ENCODE measurements around the gene URI1.

- TF ChIP-seq, protein P1, sequence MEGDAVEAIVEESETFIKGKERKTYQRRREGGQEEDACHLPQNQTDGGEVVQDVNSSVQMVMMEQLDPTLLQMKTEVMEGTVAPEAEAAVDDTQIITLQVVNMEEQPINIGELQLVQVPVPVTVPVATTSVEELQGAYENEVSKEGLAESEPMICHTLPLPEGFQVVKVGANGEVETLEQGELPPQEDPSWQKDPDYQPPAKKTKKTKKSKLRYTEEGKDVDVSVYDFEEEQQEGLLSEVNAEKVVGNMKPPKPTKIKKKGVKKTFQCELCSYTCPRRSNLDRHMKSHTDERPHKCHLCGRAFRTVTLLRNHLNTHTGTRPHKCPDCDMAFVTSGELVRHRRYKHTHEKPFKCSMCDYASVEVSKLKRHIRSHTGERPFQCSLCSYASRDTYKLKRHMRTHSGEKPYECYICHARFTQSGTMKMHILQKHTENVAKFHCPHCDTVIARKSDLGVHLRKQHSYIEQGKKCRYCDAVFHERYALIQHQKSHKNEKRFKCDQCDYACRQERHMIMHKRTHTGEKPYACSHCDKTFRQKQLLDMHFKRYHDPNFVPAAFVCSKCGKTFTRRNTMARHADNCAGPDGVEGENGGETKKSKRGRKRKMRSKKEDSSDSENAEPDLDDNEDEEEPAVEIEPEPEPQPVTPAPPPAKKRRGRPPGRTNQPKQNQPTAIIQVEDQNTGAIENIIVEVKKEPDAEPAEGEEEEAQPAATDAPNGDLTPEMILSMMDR (IDR thresholded peaks at IDR 0.05) = no peak
- TF ChIP-seq EP300 (IDR thresholded peaks at IDR 0.05) (no peak), POLR2A (IDR thresholded peaks at IDR 0.05) (no peak), POLR2AphosphoS5 (IDR thresholded peaks at IDR 0.05) (no peak)
These were observed 112.2 kb downstream of the URI1 start for GRCh38 chr19:30054210-30054609.

Data from sigmoid colon (tissue), 4 donors.